HepG2 (cell line): ENCODE results near the gene RABL6. TPM values are rescaled to one million over a fixed set of nuclear protein-coding genes. Genes with fewer than 3 reads are reported as not detected.
A peak's percentile ranks its signal among the peaks of the same experiment; 100 is the strongest.

ENCODE experiments used
- ATAC-seq: fragments of 200-7000 bp; cut with Tn5 transposase; 3 replicates; pipeline ENCODE4 v1.9.1; 2020; ENCODE audit warnings: mild to moderate bottlenecking, moderate library complexity
- BruUV-seq: library from RNA; stranded (reverse); fragments of 400-500 nt; replicated peaks from 2 replicates; lab custom pipeline; 2021; lab: Mats Ljungman, UMichigan
- CTCF ChIA-PET: fragments of 300-600 bp; formaldehyde crosslinking; extraction: SDS; loops from one replicate; lab custom pipeline; 2021; ENCODE audit warnings: low total read pairs, inconsistent platforms, low intra/inter-chr PET ratio; lab: Yijun Ruan, JAX
- POLR2A ChIA-PET: fragments of 350-600 bp; sonication (Branson Sonifier 250); formaldehyde crosslinking; loops from one replicate; lab custom pipeline; 2020; ENCODE audit warnings: antibody characterized with exemption, inconsistent platforms; lab: Yijun Ruan, JAX
- DNase-seq: peaks from one replicate; pipeline ENCODE4 v3.0.0-alpha.2; 2015; ENCODE audit warnings: low spot score
- FAIRE-seq: peaks from 3 replicates; lab custom pipeline; 2011; peaks lifted over from hg19 to GRCh38; lab: Jason Lieb, UNC
- H2AFZ ChIP-seq: one replicate; pipeline ENCODE4 v1.6.1; 2011; ENCODE audit warnings: low read length, inconsistent platforms
- H3K27ac ChIP-seq: fragments of 300-600 bp; 3 replicates; pipeline ENCODE4 v1.8.0; 2011; ENCODE audit warnings: mixed run types, mild to moderate bottlenecking, mixed read lengths, low read length, inconsistent platforms; ENCODE audit not compliant: insufficient read depth; ENCODE audit errors: extremely low read length
- H3K27me3 ChIP-seq, 2 experiments: fragments of 200-600 bp in 1 of 2; 2 replicates in 1 of 2; 3 replicates in 1 of 2; pipeline versions ENCODE4 v1.6.0 to v1.8.0; 2011; ENCODE audit warnings: low read length in 2 of 2, mild to moderate bottlenecking in 2 of 2, moderate library complexity in 2 of 2, inconsistent platforms in 1 of 2; ENCODE audit not compliant: insufficient read depth in 2 of 2, control insufficient read depth in 1 of 2
- H3K36me3 ChIP-seq, 2 experiments: fragments of 200-600 bp in 1 of 2; replicated peaks in 1 of 2; 2 replicates in 1 of 2; 3 replicates in 1 of 2; pipeline versions ENCODE4 v1.5.1 to v1.8.0; 2011; ENCODE audit warnings: low read length in 2 of 2, inconsistent platforms in 1 of 2; ENCODE audit not compliant: insufficient read depth in 2 of 2, control insufficient read depth in 1 of 2
- H3K4me1 ChIP-seq: 2 replicates; pipeline ENCODE4 v1.5.1; 2012; ENCODE audit warnings: low read length, inconsistent platforms; ENCODE audit not compliant: insufficient read depth
- H3K4me2 ChIP-seq: 2 replicates; pipeline ENCODE4 v1.6.0; 2011; ENCODE audit warnings: low read depth, low read length, inconsistent platforms
- H3K4me3 ChIP-seq, 3 experiments: fragments of 200-600 bp in 1 of 3; sonication (generic), shearing (Covaris generic) in 1 of 3; replicated peaks in 1 of 3; 2 replicates each; pipeline ENCODE4 v1.5.1; 2011 to 2016; ENCODE audit warnings: low read length in 3 of 3, inconsistent platforms in 2 of 3, low read depth in 2 of 3, mild to moderate bottlenecking in 2 of 3, control low read depth in 1 of 3, mixed read lengths in 1 of 3; ENCODE audit not compliant: insufficient read depth in 1 of 3
- H3K79me2 ChIP-seq: one replicate; pipeline ENCODE4 v1.6.1; 2011; ENCODE audit warnings: low read length, inconsistent platforms; ENCODE audit not compliant: insufficient read depth
- H3K9ac ChIP-seq: 2 replicates; pipeline ENCODE4 v1.6.0; 2011; ENCODE audit warnings: mild to moderate bottlenecking, low read depth, low read length, inconsistent platforms; ENCODE audit not compliant: insufficient read depth
- H3K9me3 ChIP-seq: 2 replicates; pipeline ENCODE4 v1.5.1; 2012; ENCODE audit warnings: mild to moderate bottlenecking, low read length
- H4K20me1 ChIP-seq: 2 replicates; pipeline ENCODE4 v1.6.0; 2011; ENCODE audit warnings: inconsistent platforms, mild to moderate bottlenecking, low read length, moderate library complexity; ENCODE audit not compliant: insufficient read depth
- CENPBD1 ChIP-seq: sonication (generic); formaldehyde crosslinking; IDR thresholded peaks from 2 replicates; pipeline ENCODE4 v1.8.0; 2022; ENCODE audit warnings: missing genetic modification reagents, low read depth, mild to moderate bottlenecking, borderline replicate concordance
- MTA1 ChIP-seq: sonication (generic); formaldehyde crosslinking; IDR thresholded peaks from 2 replicates; pipeline ENCODE4 v1.4.0; 2020; ENCODE audit warnings: missing genetic modification reagents, mild to moderate bottlenecking, borderline replicate concordance
- NFIC ChIP-seq: IDR thresholded peaks from 2 replicates; pipeline ENCODE4 v1.6.1; 2012; ENCODE audit warnings: mild to moderate bottlenecking, low read length, inconsistent platforms
- ONECUT2 ChIP-seq: sonication (generic); formaldehyde crosslinking; IDR thresholded peaks from 2 replicates; pipeline ENCODE4 v1.4.0; 2020; ENCODE audit warnings: missing genetic modification reagents
- RBM39 ChIP-seq: fragments of 200-400 bp; formaldehyde crosslinking; IDR thresholded peaks from one replicate; pipeline ENCODE4 v1.6.1; 2018; ENCODE audit warnings: antibody characterized with exemption, mild to moderate bottlenecking, low read depth, low read length; ENCODE audit not compliant: poor library complexity, severe bottlenecking
- SNAI1 ChIP-seq: sonication (generic); formaldehyde crosslinking; IDR thresholded peaks from 2 replicates; pipeline ENCODE4 v1.5.0; 2020; ENCODE audit warnings: mild to moderate bottlenecking, missing genetic modification reagents, borderline replicate concordance
- XRCC5 ChIP-seq: fragments of 200-400 bp; formaldehyde crosslinking; optimal IDR thresholded peaks from 2 replicates; pipeline ENCODE3; 2017; ENCODE audit warnings: mild to moderate bottlenecking, low read length
- ZFP41 ChIP-seq: sonication (generic); formaldehyde crosslinking; IDR thresholded peaks from 2 replicates; pipeline ENCODE4 v1.4.0; 2020; ENCODE audit warnings: mild to moderate bottlenecking, missing genetic modification reagents, borderline replicate concordance
- ZHX2 ChIP-seq, 2 experiments: sonication (generic) in 1 of 2; formaldehyde crosslinking in 1 of 2; IDR thresholded peaks; 2 replicates each; pipeline versions ENCODE4 v1.6.1 to v1.9.0; 2014 to 2022; ENCODE audit warnings: antibody characterized with exemption in 1 of 2, borderline replicate concordance in 1 of 2, inconsistent platforms in 1 of 2, low read depth in 1 of 2, missing genetic modification reagents in 1 of 2
- ZNF282 ChIP-seq: fragments of 450-650 bp; IDR thresholded peaks from 2 replicates; pipeline ENCODE4 v1.6.1; 2018; ENCODE audit not compliant: partially characterized antibody
- ZNF367 ChIP-seq: sonication (generic); formaldehyde crosslinking; IDR thresholded peaks from 2 replicates; pipeline ENCODE4 v1.4.0; 2020; ENCODE audit warnings: missing genetic modification reagents, borderline replicate concordance
- ZNF713 ChIP-seq: sonication (generic); formaldehyde crosslinking; IDR thresholded peaks from 2 replicates; pipeline ENCODE4 v1.4.0; 2020; ENCODE audit warnings: mild to moderate bottlenecking, missing genetic modification reagents
- ZNF747 ChIP-seq: sonication (generic); formaldehyde crosslinking; IDR thresholded peaks from 2 replicates; pipeline ENCODE4 v1.8.1; 2023; ENCODE audit warnings: missing genetic modification reagents, mild to moderate bottlenecking, borderline replicate concordance
- WGBS: methylation state at CpG from one replicate; pipeline ENCODE4 v1.1.6; 2017; ENCODE audit warnings: low lambda C conversion rate; 5-methylcytosine and 5-hydroxymethylcytosine counted together
- in situ Hi-C: cut with HindIII; loops from 2 replicates; pipeline ENCODE4 v1.10.0; 2017; ENCODE audit warnings: low pct_unique_long_range_greater_than_20kb; ENCODE audit not compliant: extremely low pct_ligation_motif_present
- intact Hi-C: fragments of 100-400 bp; cut with micrococcal nuclease; formaldehyde crosslinking; loops from one replicate; pipeline ENCODE4 v1.10.0; 2022; ENCODE audit not compliant: unreplicated experiment
- polyA plus RNA-seq, 8 experiments: library from polyadenylated mRNA; depleted of rRNA in 3 of 8; stranded (reverse) in 7 of 8; unstranded in 1 of 8; fragments of >200 nt; fragmentation: Illumina TruSeq in 4 of 8; extraction: Trizol in 4 of 8; gene quantifications; 2 replicates each; pipeline versions ENCODE4 v1.2.1 to v1.2.3, GENCODE V29; 2011 to 2016; ENCODE audit warnings: low read depth in 4 of 8, missing spikeins in 1 of 8, mixed read lengths in 1 of 8; ENCODE audit not compliant: insufficient read depth in 1 of 8
- total RNA-seq, 5 experiments: library from RNA; depleted of rRNA; stranded (reverse); fragments of >200 nt; fragmentation: Illumina TruSeq; extraction: Trizol; gene quantifications; 2 replicates each; pipeline ENCODE4 v1.2.3, GENCODE V29; 2016; ENCODE audit warnings: low read depth in 1 of 5
- TF ChIP-seq, protein P1 (sequence below): sonication (generic); formaldehyde crosslinking; IDR thresholded peaks from 2 replicates; pipeline ENCODE4 v1.5.1; 2020; ENCODE audit warnings: missing genetic modification reagents, mild to moderate bottlenecking, borderline replicate concordance

The RABL6 gene
- total and polyA plus RNA-seq, 2 of the 13 experiments (the other 11 are each of a cell fraction or from before 2014, with no cell fraction given): 81.5 to 125 TPM

GRCh38 chr9:136860933-136861873 is 53.5 kb downstream of the RABL6 start:
- 98% methylated on average over 12 of the region's 22 CpGs for WGBS
- CTCF ChIA-PET: no interaction called here
- ATAC-seq (no peak), DNase-seq (no peak), FAIRE-seq (no peak)
- Histone ChIP-seq H3K79me2 (peaks cover 20% of the 10 kb centered on the region), H3K9ac (no peak overlapping the region), H3K4me1 (peaks cover 42% of the 10 kb centered on the region), H3K27me3 (no peaks in the 10 kb centered on the region), H2AFZ (no peak overlapping the region), H3K9me3 (no peaks in the 10 kb centered on the region), H3K4me3 (no peak overlapping the region), H3K36me3 (peaks cover 17 to 37% of the 10 kb centered on the region in 2 experiments), H3K27ac (no peak overlapping the region), H4K20me1 (0 out of 2 replicates have a peak, but pooled peaks cover 7% of the 10 kb centered on the region), H3K4me2 (no peak overlapping the region)
- POLR2A ChIA-PET: interaction anchor here (0.8 to 5.0 kb wide), 7 partner anchors 9 to 40 kb away, joined by 3 to 29 read pairs (median 5); partner anchors contain the start of gene TRAF2
- BruUV-seq: no TSS peak
- in situ Hi-C loops: no loop called here
- intact Hi-C loops: no loop called here
- TF ChIP-seq ONECUT2 (no peak), ZHX2 (IDR thresholded peaks at IDR 0.05; ENCODE audit: low read depth) (no peak), ZHX2 (CRISPR knock-in tag; IDR thresholded peaks at IDR 0.05; ENCODE audit: borderline replicate concordance) (no peak), SNAI1 (CRISPR knock-in tag) (no peak), NFIC (no peak), ZNF713 (CRISPR knock-in tag) (no peak), MTA1 (CRISPR knock-in tag) (no peak), ZNF747 (CRISPR knock-in tag) (no peak), ZFP41 (CRISPR knock-in tag) (no peak), RBM39 (peak; percentile 28), XRCC5 (no peak), ZNF282 (no peak), ZNF367 (CRISPR knock-in tag) (no peak), CENPBD1 (CRISPR knock-in tag) (no peak)
- TF ChIP-seq, protein P1, sequence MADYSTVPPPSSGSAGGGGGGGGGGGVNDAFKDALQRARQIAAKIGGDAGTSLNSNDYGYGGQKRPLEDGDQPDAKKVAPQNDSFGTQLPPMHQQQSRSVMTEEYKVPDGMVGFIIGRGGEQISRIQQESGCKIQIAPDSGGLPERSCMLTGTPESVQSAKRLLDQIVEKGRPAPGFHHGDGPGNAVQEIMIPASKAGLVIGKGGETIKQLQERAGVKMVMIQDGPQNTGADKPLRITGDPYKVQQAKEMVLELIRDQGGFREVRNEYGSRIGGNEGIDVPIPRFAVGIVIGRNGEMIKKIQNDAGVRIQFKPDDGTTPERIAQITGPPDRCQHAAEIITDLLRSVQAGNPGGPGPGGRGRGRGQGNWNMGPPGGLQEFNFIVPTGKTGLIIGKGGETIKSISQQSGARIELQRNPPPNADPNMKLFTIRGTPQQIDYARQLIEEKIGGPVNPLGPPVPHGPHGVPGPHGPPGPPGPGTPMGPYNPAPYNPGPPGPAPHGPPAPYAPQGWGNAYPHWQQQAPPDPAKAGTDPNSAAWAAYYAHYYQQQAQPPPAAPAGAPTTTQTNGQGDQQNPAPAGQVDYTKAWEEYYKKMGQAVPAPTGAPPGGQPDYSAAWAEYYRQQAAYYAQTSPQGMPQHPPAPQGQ (CRISPR knock-in tag): no peak
